ENCODE measurements around the gene IRF2BPL.

DNA sequence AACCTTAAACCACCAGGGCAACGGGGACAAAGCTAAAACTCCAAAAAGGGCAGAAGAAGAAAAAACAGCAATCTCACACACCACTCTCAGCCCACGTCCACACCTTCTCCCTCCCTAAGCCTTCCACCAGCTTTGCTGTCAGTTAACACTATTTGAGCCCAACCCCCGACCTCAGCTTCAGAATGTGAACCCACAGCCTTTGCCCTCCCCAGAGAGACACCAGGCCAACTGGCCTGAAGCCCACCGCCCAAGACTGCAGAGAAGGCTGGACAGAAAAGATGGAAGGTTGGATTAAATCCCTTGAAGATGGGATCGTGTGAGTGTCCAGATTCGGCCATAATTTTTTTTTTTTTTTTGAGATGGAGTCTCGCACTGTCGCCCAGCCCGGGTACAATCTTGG lies 22.4 kb downstream of the IRF2BPL start:
- TF ChIP-seq, protein P1, sequence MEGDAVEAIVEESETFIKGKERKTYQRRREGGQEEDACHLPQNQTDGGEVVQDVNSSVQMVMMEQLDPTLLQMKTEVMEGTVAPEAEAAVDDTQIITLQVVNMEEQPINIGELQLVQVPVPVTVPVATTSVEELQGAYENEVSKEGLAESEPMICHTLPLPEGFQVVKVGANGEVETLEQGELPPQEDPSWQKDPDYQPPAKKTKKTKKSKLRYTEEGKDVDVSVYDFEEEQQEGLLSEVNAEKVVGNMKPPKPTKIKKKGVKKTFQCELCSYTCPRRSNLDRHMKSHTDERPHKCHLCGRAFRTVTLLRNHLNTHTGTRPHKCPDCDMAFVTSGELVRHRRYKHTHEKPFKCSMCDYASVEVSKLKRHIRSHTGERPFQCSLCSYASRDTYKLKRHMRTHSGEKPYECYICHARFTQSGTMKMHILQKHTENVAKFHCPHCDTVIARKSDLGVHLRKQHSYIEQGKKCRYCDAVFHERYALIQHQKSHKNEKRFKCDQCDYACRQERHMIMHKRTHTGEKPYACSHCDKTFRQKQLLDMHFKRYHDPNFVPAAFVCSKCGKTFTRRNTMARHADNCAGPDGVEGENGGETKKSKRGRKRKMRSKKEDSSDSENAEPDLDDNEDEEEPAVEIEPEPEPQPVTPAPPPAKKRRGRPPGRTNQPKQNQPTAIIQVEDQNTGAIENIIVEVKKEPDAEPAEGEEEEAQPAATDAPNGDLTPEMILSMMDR (conservative IDR thresholded peaks at IDR 0.05) = no peak
- no peak for TF ChIP-seq ZFX (IDR thresholded peaks at IDR 0.05)

Measured in C4-2B (cell line).